Stimulated activated CD8-positive, alpha-beta memory T cell treated with anti-CD3 and anti-CD28 coated beads, Interleukin-12 subunit alpha, Interleukin-12 subunit beta, amount 100 ng/mL, for 1 hour (primary cell): Measurements from ENCODE around the gene IGLL5.

Experiments
- DNase-seq: peaks from one replicate; pipeline ENCODE4 v3.0.0-alpha.2; 2020; ENCODE audit warnings: low read depth

The IGLL5 gene

DNA sequence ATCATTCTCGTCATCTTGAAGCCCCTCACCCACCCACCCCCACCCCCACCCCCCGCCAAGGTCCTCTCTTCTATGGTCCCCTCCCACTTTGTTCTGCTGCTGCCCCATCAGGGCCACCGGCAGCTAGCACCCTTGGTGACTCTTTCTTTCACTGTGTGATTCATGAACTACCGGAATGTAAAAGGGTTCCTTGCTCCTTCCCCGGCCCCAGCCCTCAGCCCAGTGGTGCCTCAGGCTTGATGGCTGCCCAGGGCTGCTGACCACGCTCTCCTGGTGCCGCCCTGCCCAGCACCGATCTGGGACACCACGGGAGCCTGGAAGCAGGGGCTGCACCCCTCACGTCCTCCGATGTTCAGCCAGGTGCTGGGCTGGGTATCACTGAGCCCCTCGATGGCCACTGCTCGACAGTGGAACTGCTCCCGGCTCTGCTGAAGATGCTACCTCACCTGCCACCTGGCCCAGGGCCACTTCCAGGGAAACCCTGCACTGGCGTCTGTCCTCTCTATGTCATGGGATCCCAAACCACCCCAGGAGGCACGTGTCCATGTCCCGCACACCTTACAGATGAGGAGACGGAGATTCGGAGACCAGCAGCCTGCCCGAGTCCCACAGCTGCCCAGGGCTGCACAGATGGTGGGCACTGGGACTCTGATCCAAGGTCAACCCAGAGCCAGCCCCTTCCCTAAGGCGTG lies 39.7 kb downstream of the IGLL5 start:
- no peak for DNase-seq

DNA sequence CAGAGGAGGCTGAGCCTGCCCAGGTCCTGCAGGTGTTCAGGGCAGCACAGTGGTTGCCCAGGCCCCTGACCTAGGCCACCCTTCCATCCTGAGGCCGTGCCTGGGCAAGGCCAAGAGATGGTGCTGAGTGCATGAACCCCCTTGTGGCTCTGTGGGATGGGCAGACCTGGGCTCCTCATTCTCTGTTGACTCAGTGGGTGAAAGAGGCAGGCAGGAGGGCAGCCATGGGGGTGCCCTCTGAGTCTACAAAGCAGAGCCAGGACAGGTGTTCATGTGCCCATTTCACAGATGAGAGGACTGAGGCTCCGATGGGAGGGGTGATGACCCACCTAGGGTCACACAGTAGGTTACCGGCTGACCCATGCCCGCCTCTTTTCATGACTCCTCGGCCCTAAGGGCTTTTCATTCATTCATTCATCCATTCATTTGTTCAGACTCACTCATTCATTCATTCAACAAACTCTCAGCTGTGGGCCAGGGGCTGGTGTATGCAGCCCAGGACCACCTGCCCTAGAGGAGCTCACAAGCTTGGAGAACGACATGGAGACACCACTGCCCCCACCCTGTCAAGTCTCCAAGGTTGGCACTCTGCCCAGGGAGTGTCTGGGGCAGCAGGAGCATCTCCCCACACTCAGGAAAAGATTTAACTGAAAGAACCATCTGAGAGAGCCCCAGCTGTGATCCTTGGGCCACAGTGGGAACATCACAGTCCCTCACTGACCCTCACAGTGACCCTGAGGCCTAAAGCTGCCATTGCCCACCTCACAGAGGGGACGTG lies 40.5 kb downstream of the IGLL5 start:
- DNase-seq, result no peak

- peak; percentile 20 for DNase-seq
Measured at GRCh38 chr22:22928666-22929380, 41.2 kb downstream of the IGLL5 start.

DNA sequence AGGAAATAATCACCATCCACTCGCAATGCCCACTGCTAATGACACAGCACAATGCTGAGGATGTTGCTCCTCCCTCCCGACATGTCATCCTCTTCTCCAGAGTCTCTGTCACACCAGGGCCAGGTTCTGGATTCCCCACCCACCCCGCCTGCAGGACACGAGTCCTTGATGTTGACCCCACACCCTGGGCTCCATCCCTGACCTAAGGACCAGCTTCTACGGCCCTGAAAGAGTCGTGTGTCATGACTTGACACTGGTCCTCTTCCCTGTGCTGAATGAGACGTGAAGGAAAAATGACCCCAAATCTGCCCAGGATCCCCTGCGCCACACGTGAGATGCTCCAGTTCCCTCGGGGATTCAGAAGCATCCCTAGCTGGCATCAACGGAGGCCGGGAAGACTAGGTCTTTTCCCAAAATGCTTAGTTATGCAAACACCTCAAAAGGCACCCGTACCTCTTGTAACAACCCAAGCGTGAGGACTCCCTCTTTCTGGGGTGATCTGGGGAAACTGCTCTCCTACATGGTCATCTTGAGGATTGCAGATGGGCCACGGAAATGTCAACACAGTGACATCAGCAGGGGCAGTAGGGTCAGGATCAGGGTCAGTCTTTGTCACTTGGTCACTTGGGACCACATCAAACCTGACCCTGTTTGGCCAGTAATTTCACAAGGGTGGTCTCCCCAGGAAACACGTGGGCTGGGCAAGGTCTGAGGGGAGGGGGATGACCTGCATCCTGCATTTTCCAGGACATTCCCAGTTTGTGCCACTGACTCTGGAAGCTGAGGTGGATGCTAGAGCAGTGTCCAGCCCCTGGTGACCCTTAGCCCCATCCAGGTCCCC lies 42.0 kb downstream of the IGLL5 start:
- DNase-seq, result no peak

DNA sequence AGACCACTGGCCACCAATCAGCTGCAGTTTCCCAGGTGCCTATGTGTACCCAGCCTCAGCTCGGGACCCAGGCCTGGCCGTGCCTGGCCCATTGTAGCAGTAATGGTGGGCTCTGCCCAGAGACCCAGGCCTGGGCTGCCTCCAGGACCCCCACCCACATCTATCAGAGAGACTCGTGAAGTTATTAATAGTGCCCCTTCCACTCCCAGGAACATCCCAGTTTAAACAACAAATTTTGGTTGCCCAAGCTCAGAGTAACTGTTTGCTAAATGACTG lies 42.5 kb downstream of the IGLL5 start:
- DNase-seq, result no peak

- DNase-seq, result no peak
Measured at GRCh38 chr22:22930571-22931556, 43.2 kb downstream of the IGLL5 start.

DNA sequence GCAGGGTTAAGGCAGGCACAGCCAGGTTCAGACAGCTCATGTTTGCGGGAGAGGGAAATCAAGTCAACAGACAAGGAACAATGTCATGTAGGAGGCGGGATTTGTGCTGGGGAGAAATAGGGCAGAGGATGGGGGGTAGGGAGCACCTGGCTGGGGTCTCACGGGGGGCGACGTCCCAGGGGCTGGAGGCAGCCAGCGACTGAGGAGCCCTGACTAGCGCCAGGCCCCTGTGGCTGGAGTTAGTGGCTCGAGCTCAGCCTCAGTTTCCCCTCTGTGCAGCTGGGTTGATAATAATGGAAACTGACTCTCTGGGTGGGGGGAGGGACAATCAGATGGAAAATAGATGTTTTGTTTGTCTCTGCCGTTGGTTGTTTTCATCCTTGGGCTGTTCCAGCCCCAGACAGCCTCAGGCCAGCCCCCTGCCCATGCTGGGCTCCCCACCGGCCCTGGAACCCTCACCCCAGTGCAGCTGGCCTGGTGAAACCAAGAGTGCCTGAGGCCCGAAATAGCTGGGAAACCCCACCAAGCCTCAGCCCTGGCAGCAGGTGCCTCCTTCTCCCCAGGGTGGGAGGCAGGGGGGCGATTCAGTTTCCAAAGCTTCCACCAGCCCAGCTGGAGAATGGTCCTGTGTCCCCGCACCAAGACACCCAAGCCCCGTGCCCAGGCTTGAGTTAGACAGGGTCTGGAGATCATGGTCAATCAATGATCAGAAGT lies 44.1 kb downstream of the IGLL5 start:
- DNase-seq, result no peak

DNA sequence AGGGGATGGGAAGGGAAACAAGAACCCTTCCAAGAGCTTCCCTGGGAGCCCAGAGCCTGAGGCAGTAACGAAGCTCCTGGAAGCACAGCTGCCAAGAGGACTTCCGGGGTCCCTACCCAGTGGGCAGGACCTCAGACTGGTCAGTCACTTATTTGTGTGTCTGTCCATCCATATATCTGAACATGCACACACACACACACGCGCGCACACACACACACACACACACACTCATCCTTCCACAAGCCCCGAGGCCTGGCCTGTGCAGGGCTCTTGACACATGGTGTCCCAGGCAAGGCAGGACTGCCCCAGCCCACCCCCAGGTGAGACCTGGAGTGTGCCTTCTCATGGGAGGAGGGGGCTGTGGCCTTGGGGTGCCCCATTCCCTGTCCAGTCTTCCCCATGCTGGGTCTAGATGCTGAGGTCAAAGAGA lies 44.9 kb downstream of the IGLL5 start:
- DNase-seq, result no peak

DNA sequence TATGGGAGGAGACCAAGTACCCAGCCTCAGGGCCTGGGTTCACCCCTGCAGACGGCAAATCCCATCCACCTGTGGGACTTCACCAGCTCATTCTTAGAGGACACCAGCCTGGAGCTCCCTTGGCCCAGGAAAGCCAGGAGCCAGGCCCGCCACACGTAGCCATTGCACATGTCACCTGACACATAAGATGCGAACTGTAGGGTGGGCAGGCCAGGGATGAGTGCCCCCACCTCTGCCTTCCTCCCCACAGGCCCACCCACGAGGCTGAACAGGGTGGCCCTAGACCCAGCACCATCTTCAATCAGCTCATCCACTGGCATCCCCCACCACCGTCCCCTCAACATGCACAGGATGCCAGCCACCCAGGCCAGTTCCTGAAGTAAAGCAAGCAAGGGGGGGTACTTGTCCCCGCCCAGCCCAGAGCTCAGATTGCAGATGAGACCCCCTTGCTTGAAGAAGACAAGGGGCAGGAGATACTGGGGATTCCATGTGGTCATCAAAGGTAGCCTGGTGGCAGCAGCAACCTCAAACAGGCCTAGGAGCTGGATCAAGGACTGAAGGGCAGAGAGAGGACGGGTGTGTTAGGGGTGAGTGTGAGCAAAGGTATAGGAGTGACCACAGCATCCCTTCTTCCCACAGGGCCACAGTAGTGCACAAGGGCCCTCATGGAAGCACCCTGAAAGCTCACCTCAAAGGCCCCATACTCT lies 45.6 kb downstream of the IGLL5 start:
- DNase-seq, result no peak

DNA sequence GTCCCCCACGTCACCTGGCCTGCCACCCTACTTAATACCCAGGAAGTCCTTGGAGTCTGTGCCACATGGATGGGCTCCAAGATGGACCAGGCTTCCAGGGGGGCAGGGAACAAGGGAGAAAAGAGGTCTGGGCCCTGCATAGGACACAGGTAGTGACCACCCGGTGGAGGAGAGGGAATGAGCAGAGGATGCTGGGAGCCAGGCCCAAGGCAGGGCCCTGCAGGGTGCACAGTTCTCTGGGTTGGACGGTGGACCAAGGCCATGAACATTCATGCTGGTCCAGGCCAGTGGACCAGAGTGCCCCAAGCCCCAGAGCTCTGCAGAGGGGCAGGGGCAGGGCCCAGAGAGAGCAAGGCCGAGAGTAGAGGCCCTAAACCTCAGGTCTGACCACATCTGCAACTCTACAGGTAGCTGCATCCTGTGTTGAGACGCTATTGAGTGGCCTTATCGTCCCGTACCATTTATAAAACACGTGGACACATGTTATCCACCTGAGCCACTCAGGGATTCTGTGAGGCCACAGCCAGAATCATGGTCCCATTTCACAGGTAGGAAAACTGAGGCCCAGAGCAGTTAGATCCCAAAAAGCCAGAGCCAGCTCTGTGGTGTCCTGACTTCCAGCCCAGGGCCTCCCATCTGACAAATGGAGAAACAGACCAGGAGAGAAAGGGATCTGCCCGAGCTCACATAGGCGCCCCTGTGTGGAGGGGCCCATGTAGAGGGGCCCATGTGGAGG lies 46.4 kb downstream of the IGLL5 start:
- no peak for DNase-seq

DNA sequence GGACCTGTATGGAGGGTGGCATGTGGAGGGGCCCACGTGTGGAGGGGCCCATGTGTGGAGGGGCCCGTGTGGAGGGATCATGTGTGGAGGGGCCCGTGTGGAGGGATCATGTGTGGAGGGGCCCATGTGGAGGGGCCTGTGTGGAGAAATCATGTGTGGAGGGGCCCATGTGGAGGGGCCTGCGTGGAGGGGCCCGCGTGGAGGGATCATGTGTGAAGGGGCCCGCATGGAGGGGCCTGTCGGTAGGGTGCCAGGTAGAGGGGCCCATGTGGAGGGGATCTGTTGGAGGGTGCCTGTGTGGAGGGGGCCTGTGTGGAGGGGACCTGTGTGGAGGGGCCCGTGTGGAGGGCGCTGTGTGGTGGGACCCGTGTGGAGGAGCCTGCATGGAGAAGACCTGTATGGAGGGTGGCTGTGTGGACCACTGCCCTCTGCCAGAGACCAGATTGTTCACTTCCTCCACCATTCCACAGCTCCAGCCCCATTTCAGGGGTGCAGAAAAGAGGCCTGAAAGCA lies 47.0 kb downstream of the IGLL5 start:
- no peak for DNase-seq

GRCh38 chr22:22935056-22935545 lies 47.5 kb downstream of the IGLL5 start:
- DNase-seq, result no peak

DNA sequence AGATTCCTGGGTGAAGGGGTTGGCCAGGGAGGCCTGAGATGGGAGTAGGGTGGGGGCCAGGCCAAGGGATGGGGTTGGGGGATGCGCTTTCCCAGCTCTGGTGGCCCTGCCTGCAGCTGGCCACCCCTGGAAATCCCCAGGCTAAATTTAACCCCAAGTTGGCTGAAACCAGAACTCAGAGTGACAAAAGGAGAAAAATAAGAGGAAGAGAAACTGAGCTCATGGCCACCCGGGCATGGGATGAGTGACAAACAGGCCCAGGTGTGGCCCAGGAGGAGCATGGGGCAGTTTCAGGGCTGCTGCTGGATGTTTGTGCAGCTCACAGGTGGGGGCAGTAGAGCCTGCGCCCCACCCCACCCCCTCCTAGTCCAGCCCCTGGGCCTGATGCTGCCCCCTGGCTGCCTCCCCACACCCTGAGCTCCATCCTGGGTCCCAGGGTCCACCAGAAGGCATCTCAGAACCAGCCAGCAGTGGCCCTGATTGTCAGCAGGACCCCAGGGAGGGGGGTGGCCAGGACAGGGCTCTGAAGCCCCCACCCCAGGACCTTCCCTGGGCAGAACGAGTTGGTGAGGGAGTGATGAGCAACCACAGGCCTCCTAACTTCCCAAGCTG lies 48.0 kb downstream of the IGLL5 start:
- no peak for DNase-seq

- no peak for DNase-seq
Measured at GRCh38 chr22:22936180-22936914, 48.7 kb downstream of the IGLL5 start.

DNA sequence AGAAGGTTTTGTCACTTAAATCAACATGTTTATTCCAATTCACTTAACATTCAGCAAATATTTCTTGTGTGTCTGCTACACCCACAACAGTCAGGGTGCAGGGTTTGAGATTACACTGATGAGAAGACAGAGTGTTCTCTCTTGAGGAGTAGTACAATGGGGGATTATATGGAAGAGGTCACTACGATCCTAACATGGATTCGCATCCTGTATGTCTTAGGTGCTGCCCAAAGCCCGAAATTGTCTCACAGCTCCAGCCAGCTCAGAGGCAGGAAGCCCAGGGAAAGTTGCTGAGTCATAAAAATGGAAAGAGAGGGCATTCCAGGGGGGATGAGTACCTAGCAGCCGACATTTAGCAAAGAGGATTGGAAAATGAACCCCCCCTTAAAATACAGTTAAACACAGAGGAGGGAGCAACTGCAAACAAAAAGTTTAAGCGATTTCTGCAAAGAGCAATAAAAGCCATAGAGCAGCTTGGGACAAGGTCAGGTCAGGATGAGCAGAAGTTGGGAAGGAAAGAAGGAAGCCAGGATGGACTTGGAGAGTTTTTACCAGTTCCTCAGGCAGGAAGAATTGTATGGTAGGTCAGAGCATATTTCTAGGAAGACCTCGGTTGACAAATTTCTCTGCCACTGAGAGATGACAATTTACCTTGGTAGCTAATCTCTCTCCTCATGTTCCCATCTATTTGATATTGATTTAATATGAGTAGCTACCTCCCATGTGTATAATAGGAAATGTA lies 49.5 kb downstream of the IGLL5 start:
- DNase-seq, result no peak

GRCh38 chr22:22937894-22938480 lies 50.4 kb downstream of the IGLL5 start:
- no peak for DNase-seq
